ENCODE measurements around the gene TAF3. TPM values are rescaled to one million over a fixed set of nuclear protein-coding genes. Genes with fewer than 3 reads are reported as not detected.
A peak's percentile ranks its signal among the peaks of the same experiment; 100 is the strongest.

TAF3 gene
- total and polyA plus RNA-seq, 4 donors: 3.4 to 7.0 (median 5.0) TPM

- H3K4me3 ChIP-seq: no peak overlapping the region
- peaks cover 0 to 2% (median 0%) of the 10 kb centered on the region in 4 donors for H3K9me3 ChIP-seq (ENCODE audit: control insufficient read depth in 4 of 4, insufficient read depth in 3 of 4, low read length in 3 of 4)
- DNase-seq (no peak), ATAC-seq (ENCODE audit: insufficient read depth, low FRiP score) (no peak)
- 84 to 88% methylated on average over 2 of the region's 2 CpGs for WGBS, 2 donors
- TF ChIP-seq CTCF (IDR thresholded peaks at IDR 0.05; ENCODE audit: control extremely low read depth, extremely low read depth): no peak
- peaks cover 0 to 5% (median 4%) of the 10 kb centered on the region in 5 donors for H3K4me1 ChIP-seq (ENCODE audit: control insufficient read depth in 5 of 5, insufficient read depth in 5 of 5, low read length in 5 of 5)
- no peak overlapping the region for H3K27ac ChIP-seq (ENCODE audit: low read depth in 1 of 2, low read length in 1 of 2)
- no peak overlapping the region for H3K9ac ChIP-seq (ENCODE audit: insufficient read depth in 1 of 2, low read length in 2 of 2)
- H3K27me3 ChIP-seq (ENCODE audit: control insufficient read depth in 3 of 3, insufficient read depth in 3 of 3, low read length in 2 of 3): no peaks in the 10 kb centered on the region
- H3K36me3 ChIP-seq (ENCODE audit: control insufficient read depth in 4 of 4, insufficient read depth in 4 of 4, low read length in 4 of 4): no peaks in the 10 kb centered on the region
Measured at GRCh38 chr10:7944215-7944480, 125.8 kb downstream of the TAF3 start.

- Histone ChIP-seq H3K36me3 (ENCODE audit: control insufficient read depth in 4 of 4, insufficient read depth in 4 of 4, low read length in 4 of 4) (no peaks in the 10 kb centered on the region), H3K27ac (ENCODE audit: low read depth in 1 of 2, low read length in 1 of 2) (no peak overlapping the region)
Measured at GRCh38 chr10:7944537-7944936, 126.2 kb downstream of the TAF3 start.

GRCh38 chr10:7945034-7945433, 126.7 kb downstream of the TAF3 start:
- 95 to 97% methylated on average over 2 of the region's 2 CpGs for WGBS, 2 donors
- ATAC-seq (ENCODE audit: insufficient read depth, low FRiP score) (no peak), DNase-seq (no peak)
- Histone ChIP-seq H3K36me3 (ENCODE audit: control insufficient read depth in 4 of 4, insufficient read depth in 4 of 4, low read length in 4 of 4) (no peaks in the 10 kb centered on the region), H3K27me3 (ENCODE audit: control insufficient read depth in 3 of 3, insufficient read depth in 3 of 3, low read length in 2 of 3) (no peaks in the 10 kb centered on the region), H3K4me1 (ENCODE audit: control insufficient read depth in 5 of 5, insufficient read depth in 5 of 5, low read length in 5 of 5) (peaks cover 0 to 5% (median 4%) of the 10 kb centered on the region in 5 donors), H3K4me3 (no peak overlapping the region), H3K9me3 (ENCODE audit: control insufficient read depth in 4 of 4, insufficient read depth in 3 of 4, low read length in 3 of 4) (no peaks in the 10 kb centered on the region), H3K9ac (ENCODE audit: insufficient read depth in 1 of 2, low read length in 2 of 2) (no peak overlapping the region), H3K27ac (ENCODE audit: low read depth in 1 of 2, low read length in 1 of 2) (no peak overlapping the region)
- TF ChIP-seq CTCF (IDR thresholded peaks at IDR 0.05; ENCODE audit: control extremely low read depth, extremely low read depth): no peak

More at GRCh38 chr10:7944537-7944936, 126.2 kb downstream of the TAF3 start:
- no peak for TF ChIP-seq CTCF (IDR thresholded peaks at IDR 0.05; ENCODE audit: control extremely low read depth, extremely low read depth)
- Histone ChIP-seq H3K9me3 (ENCODE audit: control insufficient read depth in 4 of 4, insufficient read depth in 3 of 4, low read length in 3 of 4) (no peaks in the 10 kb centered on the region), H3K4me3 (no peak overlapping the region), H3K27me3 (ENCODE audit: control insufficient read depth in 3 of 3, insufficient read depth in 3 of 3, low read length in 2 of 3) (no peaks in the 10 kb centered on the region), H3K9ac (ENCODE audit: insufficient read depth in 1 of 2, low read length in 2 of 2) (no peak overlapping the region), H3K4me1 (ENCODE audit: control insufficient read depth in 5 of 5, insufficient read depth in 5 of 5, low read length in 5 of 5) (peaks cover 0 to 5% (median 4%) of the 10 kb centered on the region in 5 donors)
- DNase-seq (no peak), ATAC-seq (ENCODE audit: insufficient read depth, low FRiP score) (no peak)

- no peak for ATAC-seq (ENCODE audit: insufficient read depth, low FRiP score)
- H3K9me3 ChIP-seq (ENCODE audit: control insufficient read depth in 4 of 4, insufficient read depth in 3 of 4, low read length in 3 of 4): no peaks in the 10 kb centered on the region
- 90 to 95% methylated on average over 11 of the region's 11 CpGs for WGBS, 2 donors
- no peaks in the 10 kb centered on the region for H3K36me3 ChIP-seq (ENCODE audit: control insufficient read depth in 4 of 4, insufficient read depth in 4 of 4, low read length in 4 of 4)
- no peak for TF ChIP-seq CTCF (IDR thresholded peaks at IDR 0.05; ENCODE audit: control extremely low read depth, extremely low read depth)
- no peak overlapping the region for H3K4me3 ChIP-seq
- peaks cover 0 to 5% (median 4%) of the 10 kb centered on the region in 5 donors for H3K4me1 ChIP-seq (ENCODE audit: control insufficient read depth in 5 of 5, insufficient read depth in 5 of 5, low read length in 5 of 5)
- no peak overlapping the region for H3K9ac ChIP-seq (ENCODE audit: insufficient read depth in 1 of 2, low read length in 2 of 2)
- H3K27ac ChIP-seq (ENCODE audit: low read depth in 1 of 2, low read length in 1 of 2): no peak overlapping the region
- H3K27me3 ChIP-seq (ENCODE audit: control insufficient read depth in 3 of 3, insufficient read depth in 3 of 3, low read length in 2 of 3): no peaks in the 10 kb centered on the region
- peak in 1 of 3 donors; percentile 44 for DNase-seq
Measured at GRCh38 chr10:7945469-7946187, 127.3 kb downstream of the TAF3 start.
